Keratinocyte (primary cell): ENCODE results near the gene BAG3. TPM values are rescaled to one million over a fixed set of nuclear protein-coding genes. Genes with fewer than 3 reads are reported as not detected.
A peak's percentile ranks its signal among the peaks of the same experiment; 100 is the strongest.

Experiments used
- DNase-seq: peaks from one replicate; pipeline ENCODE4 v3.0.0-alpha.2; 2011; ENCODE audit warnings: low read depth, missing footprints, low spot score
- FAIRE-seq: peaks from 2 replicates; lab custom pipeline; 2011; peaks lifted over from hg19 to GRCh38; lab: Jason Lieb, UNC
- H2AFZ ChIP-seq: 2 replicates; pipeline ENCODE4 v1.6.0; 2012; ENCODE audit warnings: low read length, control low read depth, inconsistent platforms; ENCODE audit not compliant: control insufficient read depth
- H3K27ac ChIP-seq: 2 replicates; pipeline ENCODE4 v1.5.1; 2011; ENCODE audit warnings: low read length; ENCODE audit not compliant: control insufficient read depth, insufficient read depth
- H3K27me3 ChIP-seq: 3 replicates; pipeline ENCODE4 v1.6.0; 2011; ENCODE audit warnings: low read length; ENCODE audit not compliant: control insufficient read depth, insufficient read depth; ENCODE audit errors: extremely low read depth
- H3K36me3 ChIP-seq, 2 experiments: 2 replicates in 1 of 2; 3 replicates in 1 of 2; pipeline ENCODE4 v1.5.1; 2011; ENCODE audit warnings: low read length in 2 of 2, mild to moderate bottlenecking in 1 of 2; ENCODE audit not compliant: control insufficient read depth in 2 of 2, insufficient read depth in 2 of 2; ENCODE audit errors: extremely low read depth in 1 of 2
- H3K4me1 ChIP-seq: 3 replicates; pipeline ENCODE4 v1.5.1; 2011; ENCODE audit warnings: low read length; ENCODE audit not compliant: control insufficient read depth, insufficient read depth; ENCODE audit errors: extremely low read depth
- H3K4me2 ChIP-seq: 3 replicates; pipeline ENCODE4 v1.6.0; 2011; ENCODE audit warnings: low read depth, low read length; ENCODE audit not compliant: control insufficient read depth, insufficient read depth; ENCODE audit errors: extremely low read depth
- H3K4me3 ChIP-seq, 3 experiments: fragments of 200-600 bp in 1 of 3; sonication (generic) in 1 of 3; 2 replicates in 2 of 3; 3 replicates in 1 of 3; pipeline ENCODE4 v1.5.1; 2011 to 2016; ENCODE audit warnings: low read length in 3 of 3, mild to moderate bottlenecking in 3 of 3, control low read depth in 2 of 3, inconsistent platforms in 1 of 3, low read depth in 1 of 3, mixed read lengths in 1 of 3, mixed run types in 1 of 3, moderate library complexity in 1 of 3; ENCODE audit not compliant: control insufficient read depth in 2 of 3, insufficient read depth in 2 of 3; ENCODE audit errors: extremely low read depth in 1 of 3
- H3K79me2 ChIP-seq: 2 replicates; pipeline ENCODE4 v1.6.0; 2012; ENCODE audit warnings: low read length; ENCODE audit not compliant: control insufficient read depth, insufficient read depth
- H3K9ac ChIP-seq: 3 replicates; pipeline ENCODE4 v1.6.0; 2011; ENCODE audit warnings: low read length; ENCODE audit not compliant: control insufficient read depth, insufficient read depth; ENCODE audit errors: extremely low read depth
- H3K9me1 ChIP-seq: 3 replicates; pipeline ENCODE4 v1.6.0; 2011; ENCODE audit warnings: low read length; ENCODE audit not compliant: control insufficient read depth, insufficient read depth; ENCODE audit errors: extremely low read depth
- H3K9me3 ChIP-seq: 2 replicates; pipeline ENCODE4 v1.5.1; 2012; ENCODE audit warnings: low read depth, low read length; ENCODE audit not compliant: control insufficient read depth
- H4K20me1 ChIP-seq: 3 replicates; pipeline ENCODE4 v1.6.0; 2011; ENCODE audit warnings: low read length; ENCODE audit not compliant: control insufficient read depth, insufficient read depth; ENCODE audit errors: extremely low read depth
- CTCF ChIP-seq, 3 experiments: IDR thresholded peaks in 1 of 3; conservative IDR thresholded peaks in 1 of 3; optimal IDR thresholded peaks in 1 of 3; 2 replicates in 2 of 3; 3 replicates in 1 of 3; pipeline versions ENCODE3 to v1.5.1; 2011; ENCODE audit warnings: low read length in 3 of 3, mild to moderate bottlenecking in 3 of 3, moderate library complexity in 2 of 3, control low read depth in 1 of 3, inconsistent platforms in 1 of 3; ENCODE audit not compliant: insufficient read depth in 2 of 3; ENCODE audit errors: extremely low read depth in 1 of 3
- EZH2 ChIP-seq: IDR thresholded peaks from one replicate; pipeline ENCODE4 v1.6.1; 2012; ENCODE audit warnings: inconsistent platforms, mild to moderate bottlenecking, low read length, moderate library complexity
- dilution Hi-C: fragments of 300-500 bp; cut with MboI; formaldehyde crosslinking; loops from one replicate; pipeline ENCODE4 v1.7.0; 2020; ENCODE audit warnings: low sequenced_read_pairs; ENCODE audit not compliant: extremely low pct_ligation_motif_present
- polyA plus RNA-seq, 5 experiments: library from polyadenylated mRNA; depleted of rRNA in 3 of 5; stranded (reverse) in 3 of 5; stranded (forward) in 1 of 5; unstranded in 1 of 5; fragments of >200 nt; gene quantifications; 1 replicate in 1 of 5; 2 replicates in 3 of 5; 3 replicates in 1 of 5; pipeline versions ENCODE4 v1.2.1 to v1.2.3, GENCODE V29; 2011 to 2012; ENCODE audit warnings: missing spikeins in 2 of 5, low read depth in 1 of 5, low replicate concordance in 1 of 5

BAG3 gene
- polyA plus RNA-seq, 1 donor (not counting 4 experiments of a cell fraction or from before 2014, with no cell fraction given): 26.2 TPM

DNA sequence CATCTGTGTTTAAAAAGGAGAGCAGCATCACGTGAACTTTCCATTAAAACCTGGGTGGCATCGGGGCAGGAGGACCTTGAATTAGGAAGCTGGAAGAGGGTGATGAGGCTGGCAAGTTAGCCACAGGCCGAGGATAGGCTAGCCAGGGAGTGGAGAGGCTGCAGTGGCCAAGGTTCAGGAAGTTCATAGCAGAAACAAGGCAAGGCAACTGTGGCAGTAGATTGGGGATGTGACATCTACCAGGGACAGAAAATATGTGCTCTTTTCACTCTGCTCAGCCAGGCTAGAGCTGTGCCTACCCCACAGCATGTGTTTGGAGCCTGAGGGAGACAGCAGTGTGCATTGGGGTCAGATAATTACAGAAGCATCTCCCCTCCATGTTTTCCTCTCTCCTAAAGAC lies 72.4 kb downstream of the BAG3 start:
- H3K79me2 ChIP-seq: peaks cover 22% of the 10 kb centered on the region
- H3K36me3 ChIP-seq: no peaks in the 10 kb centered on the region
- H4K20me1 ChIP-seq: no peaks in the 10 kb centered on the region
- DNase-seq (no peak), FAIRE-seq (no peak)
- no peaks in the 10 kb centered on the region for H3K9me1 ChIP-seq
- H3K27ac ChIP-seq: no peak overlapping the region
- H3K27me3 ChIP-seq: no peaks in the 10 kb centered on the region
- dilution Hi-C loops: no loop called here
- no peak overlapping the region for H3K4me3 ChIP-seq
- peaks cover 25% of the 10 kb centered on the region for H3K4me1 ChIP-seq
- H3K9ac ChIP-seq: no peak overlapping the region
- TF ChIP-seq EZH2: no peak
- H2AFZ ChIP-seq: no peak overlapping the region
- H3K9me3 ChIP-seq: no peaks in the 10 kb centered on the region
- no peak overlapping the region for H3K4me2 ChIP-seq

DNA sequence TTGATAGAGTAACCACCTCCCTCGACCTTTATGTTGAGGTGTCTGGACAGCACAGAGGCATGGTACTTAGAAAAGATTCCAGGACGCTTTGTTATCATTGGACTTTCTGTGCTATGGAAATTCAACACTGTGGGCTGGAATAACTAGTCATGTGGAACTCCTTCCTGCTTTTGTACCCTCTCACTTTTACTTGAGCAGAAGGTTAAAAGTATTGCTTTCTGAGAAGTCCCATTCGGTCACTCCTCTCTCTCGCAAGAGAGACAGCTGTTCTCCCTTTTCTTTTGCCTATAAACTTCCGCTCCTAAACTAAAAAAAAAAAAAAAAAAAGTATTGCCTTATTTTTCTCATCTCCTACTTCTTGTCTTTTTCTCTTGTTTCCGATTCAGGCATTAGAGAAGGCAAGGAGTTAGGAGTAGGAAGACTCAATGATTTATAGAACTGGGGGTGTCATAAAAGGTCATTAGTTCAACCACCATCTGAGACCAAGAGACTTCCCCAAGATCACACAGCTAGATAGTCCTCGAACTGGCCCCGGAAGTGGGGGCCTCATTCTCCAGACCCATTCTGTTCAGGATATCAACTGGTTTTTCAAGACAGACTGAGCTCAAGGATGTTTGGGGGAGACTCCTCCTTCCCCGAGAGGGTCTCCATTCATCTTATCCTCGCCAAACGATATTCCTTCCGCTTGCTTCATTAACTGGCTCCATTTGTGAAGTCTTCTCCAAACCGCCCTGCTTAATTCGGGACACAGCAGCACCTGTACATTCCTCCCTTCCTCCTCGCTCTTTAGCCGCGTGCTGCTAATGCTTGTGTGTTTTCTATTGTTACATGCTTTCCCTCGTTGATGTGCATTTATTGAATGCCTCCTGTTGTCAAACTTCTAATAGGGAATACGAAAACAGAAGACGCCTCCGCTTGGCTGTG lies 73.7 kb downstream of the BAG3 start:
- Histone ChIP-seq H3K4me2 (peak overlapping the region; percentile 67), H3K9me3 (no peaks in the 10 kb centered on the region), H3K9ac (peak overlapping the region; percentile 80), H3K4me1 (peaks cover 25% of the 10 kb centered on the region), H3K9me1 (no peaks in the 10 kb centered on the region), H3K27me3 (no peaks in the 10 kb centered on the region), H3K4me3 (peak overlapping the region; percentile 73 to 84 (median 76)), H3K27ac (peak overlapping the region; percentile 75), H3K79me2 (peaks cover 33% of the 10 kb centered on the region), H3K36me3 (no peaks in the 10 kb centered on the region), H4K20me1 (no peaks in the 10 kb centered on the region), H2AFZ (peak overlapping the region; percentile 90)
- DNase-seq: no peak
- peak; percentile 74 for FAIRE-seq
- dilution Hi-C loops: no loop called here
- TF ChIP-seq EZH2 (no peak), CTCF (optimal IDR thresholded peaks at IDR 0.05 in 1 of 3, IDR thresholded peaks at IDR 0.05 in 1 of 3, conservative IDR thresholded peaks at IDR 0.05 in 1 of 3; ENCODE audit: extremely low read depth in 1 of 3, insufficient read depth in 2 of 3, low read length in 3 of 3) (no peak)
